IgD-negative memory B cell (primary cell): Measurements from ENCODE around the gene CCRL2. TPM values are rescaled to one million over a fixed set of nuclear protein-coding genes. Genes with fewer than 3 reads are reported as not detected.
"Not testable (repeated sequence)": the region's sequence is repeated elsewhere in the genome, so short reads cannot be mapped to it uniquely, and the experiment has no call there.

ENCODE experiments used
- H3K27ac Mint-ChIP-seq, 3 donors: one replicate each; pipeline ENCODE4 v1.8.0; 2020 to 2022; ENCODE audit warnings: mild to moderate bottlenecking in 3 of 3, mixed read lengths in 3 of 3, moderate library complexity in 1 of 3
- H3K27me3 Mint-ChIP-seq: one replicate; pipeline ENCODE4 v1.8.0; 2021; ENCODE audit warnings: mixed read lengths
- H3K36me3 Mint-ChIP-seq: one replicate; pipeline ENCODE4 v1.8.0; 2020; ENCODE audit warnings: mild to moderate bottlenecking, mixed read lengths
- H3K4me1 Mint-ChIP-seq, 3 donors: one replicate each; pipeline ENCODE4 v1.8.0; 2020 to 2022; ENCODE audit warnings: mixed read lengths in 3 of 3, mild to moderate bottlenecking in 1 of 3
- H3K4me3 Mint-ChIP-seq, 4 donors: one replicate each; pipeline ENCODE4 v1.8.0; 2020 to 2022; ENCODE audit warnings: mild to moderate bottlenecking in 4 of 4, mixed read lengths in 4 of 4, moderate library complexity in 3 of 4
- H3K9me3 Mint-ChIP-seq, 3 donors: one replicate each; pipeline ENCODE4 v1.8.0; 2020 to 2021; ENCODE audit warnings: mixed read lengths in 3 of 3, mild to moderate bottlenecking in 1 of 3
- polyA plus RNA-seq: library from polyadenylated mRNA; unstranded; fragments of 300-500 nt; fragmentation: Illumina TruSeq; gene quantifications from one replicate; pipeline ENCODE4 v1.2.3, GENCODE V29; 2021

CCRL2 gene
- polyA plus RNA-seq, 1 donor from 2014 or later: 1.3 TPM

- Mint-ChIP-seq H3K4me1 (peaks cover 17 to 29% (median 26%) of the 10 kb centered on the region in 3 donors), H3K36me3 (peaks cover 2% of the 10 kb centered on the region), H3K9me3 (no peaks in the 10 kb centered on the region), H3K27ac (no peak overlapping the region), H3K27me3 (peaks cover 12% of the 10 kb centered on the region), H3K4me3 (peak overlapping the region in 2 of 4 donors; percentile 70 to 82)
These were observed 35.3 kb upstream of the CCRL2 start for GRCh38 chr3:46371519-46372340.

GRCh38 chr3:46372492-46373359, 34.3 kb upstream of the CCRL2 start:
- no peaks in the 10 kb centered on the region for H3K9me3 Mint-ChIP-seq
- H3K4me1 Mint-ChIP-seq: peaks cover 17 to 31% (median 24%) of the 10 kb centered on the region in 3 donors
- no peak overlapping the region for H3K27ac Mint-ChIP-seq
- peaks cover 12% of the 10 kb centered on the region for H3K27me3 Mint-ChIP-seq
- H3K4me3 Mint-ChIP-seq: peak overlapping the region in 3 of 4 donors; percentile 28 to 82 (median 70)
- peaks cover 2% of the 10 kb centered on the region for H3K36me3 Mint-ChIP-seq

DNA sequence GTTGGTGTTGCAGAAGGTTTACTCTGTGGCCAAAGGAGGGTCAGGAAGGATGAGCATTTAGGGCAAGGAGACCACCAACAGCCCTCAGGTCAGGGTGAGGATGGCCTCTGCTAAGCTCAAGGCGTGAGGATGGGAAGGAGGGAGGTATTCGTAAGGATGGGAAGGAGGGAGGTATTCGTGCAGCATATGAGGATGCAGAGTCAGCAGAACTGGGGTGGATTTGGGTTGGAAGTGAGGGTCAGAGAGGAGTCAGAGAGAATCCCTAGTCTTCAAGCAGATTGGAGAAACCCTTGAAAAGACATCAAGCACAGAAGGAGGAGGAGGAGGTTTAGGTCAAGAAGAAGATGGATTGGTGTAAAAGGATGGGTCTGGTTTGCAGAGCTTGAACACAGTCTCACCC, 32.3 kb upstream of the CCRL2 start:
- H3K36me3 Mint-ChIP-seq: peaks cover 2% of the 10 kb centered on the region
- H3K27me3 Mint-ChIP-seq: peaks cover 12% of the 10 kb centered on the region
- no peak overlapping the region for H3K4me3 Mint-ChIP-seq
- no peaks in the 10 kb centered on the region for H3K9me3 Mint-ChIP-seq
- H3K27ac Mint-ChIP-seq: no peak overlapping the region
- H3K4me1 Mint-ChIP-seq: peaks cover 12 to 23% (median 12%) of the 10 kb centered on the region in 3 donors

DNA sequence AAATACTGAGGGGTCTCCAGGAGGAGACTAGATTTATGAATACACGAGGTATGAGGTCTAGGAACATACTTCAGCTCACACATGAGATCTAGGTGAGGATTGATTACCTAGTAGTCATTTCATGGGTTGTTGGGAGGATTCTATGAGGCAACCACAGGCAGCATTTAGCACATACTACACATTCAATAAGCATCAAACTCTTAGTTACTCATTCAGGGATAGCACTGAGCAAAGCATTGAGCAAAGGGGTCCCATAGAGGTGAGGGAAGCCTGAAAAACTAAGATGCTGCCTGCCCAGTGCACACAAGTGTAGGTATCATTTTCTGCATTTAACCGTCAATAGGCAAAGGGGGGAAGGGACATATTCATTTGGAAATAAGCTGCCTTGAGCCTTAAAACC, 31.8 kb upstream of the CCRL2 start:
- Mint-ChIP-seq H3K27me3 (peaks cover 12% of the 10 kb centered on the region), H3K4me3 (peak overlapping the region in 1 of 4 donors; percentile 38), H3K36me3 (peaks cover 2% of the 10 kb centered on the region), H3K4me1 (peaks cover 13 to 27% (median 16%) of the 10 kb centered on the region in 3 donors), H3K27ac (no peak overlapping the region), H3K9me3 (no peaks in the 10 kb centered on the region)

- no peaks in the 10 kb centered on the region for H3K9me3 Mint-ChIP-seq
- peak overlapping the region in 1 of 3 donors; percentile 0 for H3K27ac Mint-ChIP-seq
- peaks cover 12% of the 10 kb centered on the region for H3K27me3 Mint-ChIP-seq
- H3K36me3 Mint-ChIP-seq: peaks cover 2% of the 10 kb centered on the region
- H3K4me3 Mint-ChIP-seq: peak overlapping the region in 1 of 4 donors; percentile 19
- peaks cover 17 to 31% (median 18%) of the 10 kb centered on the region in 3 donors for H3K4me1 Mint-ChIP-seq
These were observed 31.2 kb upstream of the CCRL2 start for GRCh38 chr3:46375814-46376213.

- Mint-ChIP-seq H3K27ac (no peak overlapping the region), H3K27me3 (peaks cover 6% of the 10 kb centered on the region), H3K36me3 (no peaks in the 10 kb centered on the region), H3K9me3 (no peaks in the 10 kb centered on the region), H3K4me3 (no peak overlapping the region), H3K4me1 (peaks cover 22 to 41% (median 26%) of the 10 kb centered on the region in 3 donors)
These were observed 28.6 kb upstream of the CCRL2 start for GRCh38 chr3:46378426-46378942.

- Mint-ChIP-seq H3K27ac (peak overlapping the region; percentile 28 to 66 (median 49)), H3K4me1 (peaks cover 36 to 50% (median 36%) of the 10 kb centered on the region in 3 donors), H3K9me3 (no peaks in the 10 kb centered on the region), H3K4me3 (peak overlapping the region in 2 of 4 donors; percentile 71 to 82), H3K36me3 (no peaks in the 10 kb centered on the region), H3K27me3 (no peaks in the 10 kb centered on the region)
These were observed 26.4 kb upstream of the CCRL2 start for GRCh38 chr3:46380471-46381221.

- H3K36me3 Mint-ChIP-seq: no peaks in the 10 kb centered on the region
- no peaks in the 10 kb centered on the region for H3K27me3 Mint-ChIP-seq
- peaks cover 35 to 49% (median 41%) of the 10 kb centered on the region in 3 donors for H3K4me1 Mint-ChIP-seq
- H3K4me3 Mint-ChIP-seq: no peak overlapping the region
- H3K27ac Mint-ChIP-seq: no peak overlapping the region
- H3K9me3 Mint-ChIP-seq: no peaks in the 10 kb centered on the region
These were observed 25.4 kb upstream of the CCRL2 start for GRCh38 chr3:46381625-46382024.

DNA sequence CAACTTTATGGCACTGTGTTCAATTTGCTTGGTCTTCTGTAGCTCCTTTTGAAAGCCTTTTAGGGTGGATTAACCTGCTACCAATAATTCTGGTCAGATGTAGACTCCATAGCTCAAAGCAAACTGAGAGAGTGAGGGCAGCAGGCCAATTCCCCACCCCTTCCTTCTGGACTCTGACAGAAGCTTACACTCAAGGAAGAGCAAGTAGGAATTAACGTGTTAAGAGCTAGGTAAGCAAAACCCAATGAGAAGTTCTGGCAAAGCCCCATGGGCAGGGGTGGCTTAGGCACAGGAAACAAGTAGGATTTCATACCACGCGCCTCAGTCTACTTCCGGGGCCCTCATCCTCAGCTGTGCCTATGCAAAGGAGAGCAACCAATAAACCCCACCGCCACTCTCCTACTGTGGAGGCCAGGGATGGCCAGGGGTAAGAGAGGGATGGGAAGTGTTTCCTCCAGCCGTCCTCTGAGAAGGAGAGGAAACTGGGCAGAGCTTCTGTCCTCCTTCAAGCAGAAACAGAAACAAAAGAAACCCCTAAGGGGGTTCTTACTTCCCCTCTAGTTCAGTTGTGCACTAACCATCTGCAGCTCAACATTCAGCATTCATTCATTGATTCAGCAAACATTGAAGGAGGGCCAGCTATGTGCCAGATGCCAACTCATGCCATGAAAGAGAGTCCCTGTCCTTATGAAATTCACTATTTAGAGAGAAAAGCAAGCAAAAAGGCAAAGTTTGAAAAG, 23.7 kb upstream of the CCRL2 start:
- H3K27ac Mint-ChIP-seq: peak overlapping the region; percentile 14 to 93 (median 49)
- H3K27me3 Mint-ChIP-seq: no peaks in the 10 kb centered on the region
- H3K9me3 Mint-ChIP-seq: no peaks in the 10 kb centered on the region
- H3K36me3 Mint-ChIP-seq: no peaks in the 10 kb centered on the region
- peaks cover 32 to 45% (median 38%) of the 10 kb centered on the region in 3 donors for H3K4me1 Mint-ChIP-seq
- peak overlapping the region; percentile 37 to 84 (median 73) for H3K4me3 Mint-ChIP-seq

GRCh38 chr3:46383951-46384330, 23.1 kb upstream of the CCRL2 start:
- no peaks in the 10 kb centered on the region for H3K27me3 Mint-ChIP-seq
- no peaks in the 10 kb centered on the region for H3K36me3 Mint-ChIP-seq
- peak overlapping the region; percentile 37 to 84 (median 73) for H3K4me3 Mint-ChIP-seq
- peak overlapping the region; percentile 25 to 93 (median 49) for H3K27ac Mint-ChIP-seq
- H3K4me1 Mint-ChIP-seq: peaks cover 31 to 43% (median 37%) of the 10 kb centered on the region in 3 donors
- no peaks in the 10 kb centered on the region for H3K9me3 Mint-ChIP-seq

GRCh38 chr3:46386205-46386604, 20.9 kb upstream of the CCRL2 start:
- H3K4me3 Mint-ChIP-seq: no peak overlapping the region
- peak overlapping the region in 1 of 3 donors; percentile 43 for H3K27ac Mint-ChIP-seq
- peaks cover 18 to 28% (median 24%) of the 10 kb centered on the region in 3 donors for H3K4me1 Mint-ChIP-seq

DNA sequence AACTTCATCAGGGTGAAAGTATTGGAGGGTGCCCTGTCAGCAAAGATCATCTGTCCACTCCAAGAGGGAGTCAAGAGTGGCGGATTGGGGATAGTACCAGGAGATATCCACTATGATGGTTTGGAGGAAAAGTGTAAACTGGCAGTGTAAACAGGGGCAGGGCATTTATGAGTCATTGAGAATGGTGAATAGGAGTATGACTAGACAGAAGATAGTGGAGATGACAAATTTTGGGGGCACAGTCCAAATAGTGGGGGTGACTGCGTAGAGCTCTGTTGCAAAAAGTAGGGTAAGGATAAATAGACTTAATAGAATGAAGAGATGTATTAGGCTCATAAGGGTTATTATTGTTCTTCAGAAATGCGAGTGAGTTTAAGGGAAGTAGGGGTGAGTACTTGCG, 18.2 kb upstream of the CCRL2 start:
- H3K4me3 Mint-ChIP-seq, H3K9me3 Mint-ChIP-seq, H3K27me3 Mint-ChIP-seq: not testable (repeated sequence)

More at GRCh38 chr3:46386205-46386604, 20.9 kb upstream of the CCRL2 start:
- no peaks in the 10 kb centered on the region for H3K9me3 Mint-ChIP-seq
- H3K36me3 Mint-ChIP-seq: no peaks in the 10 kb centered on the region
- H3K27me3 Mint-ChIP-seq: no peaks in the 10 kb centered on the region

DNA sequence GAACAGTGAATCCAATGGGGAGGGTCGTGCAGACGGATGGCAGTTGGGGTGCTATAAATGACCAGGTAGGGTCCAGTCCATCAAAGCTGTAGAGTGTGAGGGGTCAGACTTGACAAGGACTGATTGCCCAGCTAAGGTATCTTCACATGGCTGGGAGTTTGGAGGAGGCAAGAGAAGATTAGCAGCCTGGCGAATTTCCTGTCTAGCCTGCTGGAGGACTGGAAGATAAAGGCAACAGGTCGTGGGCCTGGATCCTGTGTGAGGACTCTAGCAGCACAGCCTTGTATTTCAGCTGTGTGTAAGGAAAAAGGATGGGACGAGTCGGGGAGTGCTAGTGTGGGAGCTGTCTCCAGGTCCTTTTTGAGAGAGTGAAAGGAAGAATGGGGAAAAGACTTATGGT, 17.8 kb upstream of the CCRL2 start:
- Mint-ChIP-seq H3K27ac (no peak overlapping the region), H3K4me3 (no peak overlapping the region), H3K27me3 (no peaks in the 10 kb centered on the region), H3K9me3 (no peaks in the 10 kb centered on the region), H3K36me3 (peaks cover 2% of the 10 kb centered on the region), H3K4me1 (peaks cover 6 to 11% (median 9%) of the 10 kb centered on the region in 3 donors)

More for the DNA sequence above, 18.2 kb upstream of the CCRL2 start:
- not testable (repeated sequence) for H3K27ac Mint-ChIP-seq, H3K36me3 Mint-ChIP-seq
- H3K4me1 Mint-ChIP-seq: peaks cover 8 to 15% (median 13%) of the 10 kb centered on the region in 3 donors

GRCh38 chr3:46391526-46391925, 15.5 kb upstream of the CCRL2 start:
- not testable (repeated sequence) for H3K27me3 Mint-ChIP-seq, H3K4me3 Mint-ChIP-seq, H3K9me3 Mint-ChIP-seq

More at GRCh38 chr3:46391526-46391925, 15.5 kb upstream of the CCRL2 start:
- H3K4me1 Mint-ChIP-seq: peaks cover 3 to 19% (median 6%) of the 10 kb centered on the region in 3 donors
- H3K27ac Mint-ChIP-seq, H3K36me3 Mint-ChIP-seq: not testable (repeated sequence)
